Prostate gland (tissue), 2 donors: ENCODE results near the gene RIPK4.

Source experiments
- POLR2AphosphoS5 ChIP-seq: sonication (generic); formaldehyde crosslinking; IDR thresholded peaks from one replicate; pipeline ENCODE4 v1.6.1; 2017; ENCODE audit warnings: antibody characterized with exemption
- TF ChIP-seq, protein P1 (sequence below), 4 experiments: fragments of 200-600 bp in 2 of 4; fragments of 450-650 bp in 2 of 4; sonication (generic) in 2 of 4; IDR thresholded peaks; 1 replicate in 3 of 4; 2 replicates in 1 of 4; pipeline ENCODE4 v1.5.1; 2016 to 2019; ENCODE audit warnings: antibody characterized with exemption in 4 of 4, mild to moderate bottlenecking in 2 of 4, moderate library complexity in 2 of 4

DNA sequence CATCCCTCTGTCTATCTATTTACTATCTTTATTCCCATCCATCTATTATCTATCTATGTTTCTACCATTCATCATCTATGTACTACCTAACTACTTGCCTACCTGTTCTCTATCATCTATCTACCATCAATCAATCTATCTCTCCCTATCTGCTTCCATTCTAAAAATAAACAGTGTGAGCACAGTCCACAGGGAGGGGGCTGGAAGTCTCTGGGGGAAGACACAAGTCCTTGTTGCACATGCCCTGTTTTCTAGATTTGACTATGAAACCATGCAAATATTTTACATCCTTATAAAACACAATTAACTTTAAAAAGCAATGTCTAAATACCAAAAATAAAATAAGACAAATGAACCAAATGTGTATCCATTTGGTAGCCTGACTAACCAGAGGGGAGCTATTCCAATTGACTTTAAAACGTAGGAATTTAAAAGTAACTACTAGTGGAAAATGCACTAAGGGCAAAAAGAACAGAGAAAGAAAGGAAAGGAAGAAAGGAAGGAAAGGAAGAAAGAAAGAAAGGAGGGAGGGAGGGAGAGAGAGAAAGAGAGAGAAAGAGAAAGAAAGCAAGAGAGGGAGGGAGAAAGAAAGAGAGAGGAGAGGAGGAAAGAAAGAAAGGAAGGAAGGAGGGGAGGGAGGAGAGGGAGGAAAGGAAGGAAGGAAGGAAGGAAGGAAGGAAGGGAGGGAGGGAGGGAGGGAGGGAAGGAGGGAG is 13.6 kb upstream of the RIPK4 start:
- TF ChIP-seq POLR2AphosphoS5 = no peak
- TF ChIP-seq, protein P1, sequence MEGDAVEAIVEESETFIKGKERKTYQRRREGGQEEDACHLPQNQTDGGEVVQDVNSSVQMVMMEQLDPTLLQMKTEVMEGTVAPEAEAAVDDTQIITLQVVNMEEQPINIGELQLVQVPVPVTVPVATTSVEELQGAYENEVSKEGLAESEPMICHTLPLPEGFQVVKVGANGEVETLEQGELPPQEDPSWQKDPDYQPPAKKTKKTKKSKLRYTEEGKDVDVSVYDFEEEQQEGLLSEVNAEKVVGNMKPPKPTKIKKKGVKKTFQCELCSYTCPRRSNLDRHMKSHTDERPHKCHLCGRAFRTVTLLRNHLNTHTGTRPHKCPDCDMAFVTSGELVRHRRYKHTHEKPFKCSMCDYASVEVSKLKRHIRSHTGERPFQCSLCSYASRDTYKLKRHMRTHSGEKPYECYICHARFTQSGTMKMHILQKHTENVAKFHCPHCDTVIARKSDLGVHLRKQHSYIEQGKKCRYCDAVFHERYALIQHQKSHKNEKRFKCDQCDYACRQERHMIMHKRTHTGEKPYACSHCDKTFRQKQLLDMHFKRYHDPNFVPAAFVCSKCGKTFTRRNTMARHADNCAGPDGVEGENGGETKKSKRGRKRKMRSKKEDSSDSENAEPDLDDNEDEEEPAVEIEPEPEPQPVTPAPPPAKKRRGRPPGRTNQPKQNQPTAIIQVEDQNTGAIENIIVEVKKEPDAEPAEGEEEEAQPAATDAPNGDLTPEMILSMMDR (IDR thresholded peaks at IDR 0.05) = no peak
